Measurements from ENCODE around the gene CLDN4. TPM values are rescaled to one million over a fixed set of nuclear protein-coding genes. Genes with fewer than 3 reads are reported as not detected.
A peak's percentile ranks its signal among the peaks of the same experiment; 100 is the strongest.

Gene CLDN4
- polyA plus RNA-seq, 1 of the 3 experiments (the other 2 are of a cell fraction): 5.9 TPM

GRCh38 chr7:73822319-73823173 lies 8.2 kb upstream of the CLDN4 start:
- no peaks in the 10 kb centered on the region for H4K20me1 ChIP-seq (ENCODE audit: insufficient read depth)
- peak overlapping the region; percentile 2 to 93; a peak in 3 of 4 replicates for H3K27ac ChIP-seq (ENCODE audit: low read depth in 2 of 2, low read length in 1 of 2)
- peak overlapping the region; percentile 55 for H3K9ac ChIP-seq
- H3K27me3 ChIP-seq (ENCODE audit: insufficient read depth): no peaks in the 10 kb centered on the region
- peak overlapping the region; percentile 65 for H3K4me2 ChIP-seq
- no peaks in the 10 kb centered on the region for H3K79me2 ChIP-seq (ENCODE audit: insufficient read depth)
- POLR2A ChIA-PET: interaction anchor here (0.7 to 1.5 kb wide), 3 partner anchors 11 to 74 kb away, joined by 3 read pairs; no protein-coding TSS in a partner anchor
- H3K4me3 ChIP-seq (ENCODE audit: low read depth in 2 of 2, low read length in 1 of 2): no peak overlapping the region; a peak in 1 of 4 replicates
- no peaks in the 10 kb centered on the region for H3K36me3 ChIP-seq (replicated peaks in 1 of 2; ENCODE audit: control insufficient read depth in 1 of 2, insufficient read depth in 2 of 2, low read length in 1 of 2)
- H3K9me2 ChIP-seq: no peaks in the 10 kb centered on the region
- H3K4me1 ChIP-seq (ENCODE audit: control insufficient read depth in 1 of 2, insufficient read depth in 2 of 2, low read depth in 1 of 2, low read length in 1 of 2): peaks cover 10 to 22% of the 10 kb centered on the region in 2 experiments
- CTCF ChIA-PET: interaction anchor here (1.0 to 5.7 kb wide), 8 partner anchors 11 to 431 kb away, joined by 3 to 36 read pairs (median 4); partner anchors contain the start of gene ABHD11
- peak overlapping the region; percentile 37 for H2AFZ ChIP-seq (ENCODE audit: low read depth)
- H3F3A ChIP-seq (replicated peaks; ENCODE audit: insufficient read depth): peaks cover 35% of the 10 kb centered on the region
- WGBS (ENCODE audit: low lambda C conversion rate): 13% methylated on average over 15 of the region's 15 CpGs
- no peaks in the 10 kb centered on the region for H3K9me3 ChIP-seq
- peak; percentile 70 for DNase-seq
- TF ChIP-seq EP300 (IDR thresholded peaks at IDR 0.05; ENCODE audit: borderline replicate concordance in 1 of 2, low read depth in 1 of 2, low read length in 1 of 2): peak; percentile 21 to 95; a peak in 2 of 4 replicates
- 0 out of 2 replicates have a peak, but pooled peaks have one; percentile 61 for TF ChIP-seq REST (IDR thresholded peaks at IDR 0.05; ENCODE audit: low read depth, low read length)
- TF ChIP-seq TCF12 (IDR thresholded peaks at IDR 0.05): peak; percentile 94
- TF ChIP-seq SMC3 (IDR thresholded peaks at IDR 0.05; ENCODE audit: low read depth, low read length): no peak
- TF ChIP-seq GATA2 (CRISPR knock-in tag; IDR thresholded peaks at IDR 0.05): peak; percentile 80
- no peak; the same call in 1 of the 2 replicates for TF ChIP-seq MAX (IDR thresholded peaks at IDR 0.05; ENCODE audit: low read depth)
- TF ChIP-seq MXI1 (IDR thresholded peaks at IDR 0.05; ENCODE audit: low read depth, low read length): peak; percentile 52; the same call in 1 of the 2 replicates
- no peak for TF ChIP-seq USF1 (IDR thresholded peaks at IDR 0.05; ENCODE audit: borderline replicate concordance, low read depth)
- TF ChIP-seq TEAD4 (IDR thresholded peaks at IDR 0.05; ENCODE audit: borderline replicate concordance, insufficient read depth): peak; percentile 96
- peak; percentile 74 for TF ChIP-seq PBX3 (IDR thresholded peaks at IDR 0.05)
- no peak for TF ChIP-seq ELF1 (IDR thresholded peaks at IDR 0.05)
- TF ChIP-seq FOSL2 (IDR thresholded peaks at IDR 0.05; ENCODE audit: borderline replicate concordance, low read depth): peak; percentile 99
- TF ChIP-seq NRF1 (IDR thresholded peaks at IDR 0.05; ENCODE audit: low read depth, low read length): no peak
- no peak for TF ChIP-seq GABPA (IDR thresholded peaks at IDR 0.05; ENCODE audit: low read depth)
- peak; percentile 97 for TF ChIP-seq JUND (IDR thresholded peaks at IDR 0.05)
- no peak for TF ChIP-seq CTCF (IDR thresholded peaks at IDR 0.05)
- TF ChIP-seq SIN3A (IDR thresholded peaks at IDR 0.05; ENCODE audit: borderline replicate concordance, low read depth, low read length): peak; percentile 86; the same call in 1 of the 2 replicates
- TF ChIP-seq FOXJ3 (CRISPR knock-in tag; IDR thresholded peaks at IDR 0.05): no peak
- no peak for TF ChIP-seq CHD2 (IDR thresholded peaks at IDR 0.05; ENCODE audit: low read length, partially characterized antibody)
- no peak for TF ChIP-seq RCOR1 (IDR thresholded peaks at IDR 0.05; ENCODE audit: low read length)
- peak; percentile 89 for TF ChIP-seq NFIC (IDR thresholded peaks at IDR 0.05; ENCODE audit: borderline replicate concordance)
- no peak for TF ChIP-seq USF2 (IDR thresholded peaks at IDR 0.05; ENCODE audit: borderline replicate concordance, low read depth, low read length)
- TF ChIP-seq TAF1 (IDR thresholded peaks at IDR 0.05; ENCODE audit: borderline replicate concordance, low read depth, low read length): no peak; the same call in 1 of the 2 replicates
- TF ChIP-seq MEF2A (IDR thresholded peaks at IDR 0.05; ENCODE audit: borderline replicate concordance, low read depth): no peak; the same call in 1 of the 2 replicates
